GM18907 (cell line): Measurements from ENCODE around the gene KBTBD3.
A peak's percentile ranks its signal among the peaks of the same experiment; 100 is the strongest.

Experiments used
- ATAC-seq: cut with Tn5 transposase; IDR thresholded peaks from one replicate; pipeline ENCODE4 v1.9.1; 2021; ENCODE audit warnings: mild to moderate bottlenecking, moderate library complexity; ENCODE audit not compliant: unreplicated experiment

KBTBD3 gene

DNA sequence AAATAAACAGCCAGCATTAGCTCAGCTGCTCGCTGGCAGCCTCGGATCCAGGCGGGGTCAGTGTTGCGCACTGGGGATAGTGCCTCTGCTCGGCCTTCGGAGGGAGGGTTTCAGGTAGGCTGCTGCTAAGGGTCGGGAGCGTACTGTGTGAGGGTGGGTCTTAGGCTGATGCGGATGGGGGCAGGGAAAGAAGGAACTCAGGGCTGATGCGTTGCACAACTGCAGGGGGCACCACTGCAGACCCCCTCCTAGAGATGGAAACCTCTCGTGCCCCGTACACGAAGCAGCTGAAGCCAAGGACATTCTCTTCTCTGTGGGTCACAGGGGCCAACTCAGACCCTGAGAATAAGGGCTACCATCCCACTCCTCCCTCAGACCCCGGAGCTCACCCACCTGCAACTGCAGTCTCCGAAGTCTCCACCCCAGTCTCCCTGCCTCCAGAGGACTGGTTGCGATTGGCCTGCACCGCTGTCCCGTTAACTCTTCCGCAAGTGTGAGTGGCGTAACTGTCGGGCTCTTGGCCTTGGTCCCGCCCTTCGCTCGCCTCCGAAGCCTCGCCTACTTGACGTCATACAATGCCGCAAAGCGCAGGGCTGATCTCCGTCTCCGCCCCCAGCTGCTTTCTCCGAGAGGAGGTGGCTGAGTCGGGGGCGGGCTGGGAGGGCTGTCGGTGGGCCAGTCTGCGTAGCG, at the start of gene KBTBD3:
KBTBD3 (minus strand) TSS at position 429 of the 690 bp plus-strand sequence. CDS start 18,250 bp downstream, outside the sequence.
- peak; percentile 98 for ATAC-seq

DNA sequence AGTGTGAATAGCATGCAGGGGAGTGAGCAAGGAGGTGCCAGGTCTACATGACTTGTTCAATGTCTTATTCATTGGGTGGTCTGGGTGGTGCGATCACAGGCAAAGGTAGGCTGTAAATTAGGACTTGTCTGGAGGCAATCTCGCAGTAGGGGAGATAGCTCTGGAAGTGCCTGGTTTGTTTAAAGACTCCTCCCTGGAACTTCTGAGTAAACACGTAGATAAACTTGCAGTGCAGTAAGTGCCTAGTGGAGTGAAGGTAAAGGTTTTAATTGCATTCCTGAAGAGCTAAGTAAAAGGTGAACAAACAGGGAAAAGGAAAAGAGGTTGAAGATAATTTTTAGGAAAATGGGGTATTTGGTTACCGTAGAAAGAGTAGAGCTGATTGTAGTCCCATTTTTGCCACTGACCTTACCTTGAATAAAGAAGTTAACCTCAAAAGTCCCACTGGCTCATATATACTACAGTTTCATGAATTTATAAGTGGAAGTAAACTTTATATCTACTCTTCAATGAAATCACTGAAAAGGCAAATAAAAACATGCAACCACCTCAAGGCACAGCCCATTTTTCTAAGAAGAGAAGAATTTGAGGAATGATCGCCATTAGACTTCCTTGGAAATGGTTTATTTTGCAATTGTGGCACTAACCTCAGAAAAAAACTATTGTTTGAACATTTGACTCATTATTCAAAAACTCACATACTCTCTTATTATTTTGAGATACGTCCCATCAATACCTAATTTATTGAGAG, 44.6 kb upstream of the KBTBD3 start:
- no peak for ATAC-seq

DNA sequence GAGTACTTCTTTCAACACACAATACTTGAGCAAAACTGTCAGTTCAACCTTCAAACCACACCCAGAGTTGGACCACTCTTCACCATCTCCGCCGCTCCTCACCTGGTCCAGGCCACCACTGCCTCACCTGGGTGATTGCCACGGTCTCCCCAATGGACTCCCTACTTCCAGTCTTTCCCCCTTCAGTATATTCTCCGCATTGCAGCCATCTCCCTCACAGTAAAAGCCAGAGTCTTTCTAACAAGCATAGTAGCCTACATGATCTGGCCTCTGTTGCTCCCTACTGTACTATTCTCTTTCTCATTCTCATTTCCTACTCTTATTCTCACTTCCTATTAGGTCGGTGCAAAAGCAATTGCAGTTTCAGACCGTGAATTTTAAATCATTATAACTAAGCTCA, 28.8 kb upstream of the KBTBD3 start:
- ATAC-seq, result no peak

DNA sequence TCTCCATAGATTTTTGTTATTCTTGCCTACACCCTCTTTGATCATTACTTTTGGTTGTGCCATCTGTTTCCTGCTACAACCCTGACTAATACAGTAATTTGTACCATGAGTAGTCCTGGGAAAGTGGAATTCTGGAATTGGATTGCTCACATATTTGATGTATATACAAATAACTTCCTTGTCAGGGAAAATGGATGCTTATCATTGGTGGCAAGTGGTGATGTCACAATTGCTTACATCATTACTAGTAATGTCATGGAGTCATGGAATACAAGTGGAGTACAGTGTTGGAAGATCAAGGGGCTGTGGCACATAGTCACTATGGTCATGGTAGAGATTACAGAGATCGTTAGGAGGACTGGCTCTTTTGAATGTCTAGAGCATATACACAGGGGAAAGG, 24.7 kb upstream of the KBTBD3 start:
- no peak for ATAC-seq

DNA sequence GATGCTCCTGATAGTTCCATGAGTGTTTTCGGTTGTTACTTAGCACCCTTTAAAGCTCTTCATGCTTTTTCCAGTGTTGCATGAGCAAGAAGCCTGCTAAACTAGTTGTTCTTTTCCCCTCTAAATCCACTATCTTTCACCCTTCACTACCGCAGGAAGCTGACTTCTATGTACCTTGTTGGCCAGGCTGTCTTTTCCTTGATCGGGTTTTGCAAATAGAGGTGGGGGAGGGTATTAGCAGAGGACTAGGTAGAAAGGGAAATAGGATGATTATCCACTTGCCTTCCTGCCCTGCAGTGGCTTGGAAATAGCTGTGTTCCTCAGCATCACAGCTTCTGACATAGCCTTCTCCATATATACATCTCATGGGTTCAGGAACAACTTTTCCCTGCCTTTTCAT, 24.2 kb upstream of the KBTBD3 start:
- no peak for ATAC-seq

DNA sequence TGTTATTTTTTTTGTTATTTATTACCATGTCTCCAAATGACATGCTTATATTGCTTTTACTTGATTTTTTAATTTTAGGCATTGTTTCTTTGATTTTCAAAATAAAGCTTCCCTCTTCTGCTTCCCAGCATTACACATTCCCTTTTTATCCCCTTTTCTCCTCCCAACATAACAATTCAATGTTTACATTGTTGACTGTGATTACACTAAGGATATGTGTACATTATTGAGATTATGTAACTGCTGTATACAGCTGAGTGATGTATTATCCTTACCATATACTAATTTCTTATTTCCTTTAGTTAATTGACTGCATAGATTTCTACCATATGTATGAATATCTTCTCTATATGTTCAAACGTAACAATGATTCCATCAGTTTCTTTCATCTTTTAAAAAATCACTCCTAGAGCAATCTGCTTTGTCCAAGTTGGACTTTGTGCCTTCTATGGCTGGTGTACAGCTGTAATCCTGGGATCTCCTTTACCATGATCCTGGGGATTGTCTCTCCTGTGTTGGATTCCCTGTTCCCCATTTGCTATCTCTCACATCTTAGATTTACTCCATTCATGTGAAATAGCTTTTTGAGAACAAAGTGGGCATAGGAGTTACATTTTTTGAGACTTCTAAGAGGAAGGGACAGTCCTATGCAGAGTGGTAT, 21.9 kb upstream of the KBTBD3 start:
- no peak for ATAC-seq

DNA sequence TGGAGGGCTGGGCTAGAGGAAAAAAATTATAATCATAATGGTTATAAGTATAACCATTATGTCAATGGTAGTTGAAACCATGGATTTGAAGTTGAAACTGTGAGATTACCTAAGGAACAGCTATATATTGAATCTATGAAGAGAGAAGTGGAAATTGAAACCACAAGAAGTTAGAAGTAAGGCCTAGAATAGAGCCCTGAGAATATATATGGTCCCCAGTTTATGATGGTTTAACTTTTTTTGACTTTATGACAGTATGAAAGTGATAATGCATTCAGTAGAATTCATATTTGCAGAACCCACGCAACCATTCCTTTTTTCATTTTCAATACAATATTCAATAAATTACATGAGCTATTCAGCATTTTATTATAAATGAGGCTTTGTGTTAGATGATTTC, 15.3 kb upstream of the KBTBD3 start:
- ATAC-seq, result no peak

DNA sequence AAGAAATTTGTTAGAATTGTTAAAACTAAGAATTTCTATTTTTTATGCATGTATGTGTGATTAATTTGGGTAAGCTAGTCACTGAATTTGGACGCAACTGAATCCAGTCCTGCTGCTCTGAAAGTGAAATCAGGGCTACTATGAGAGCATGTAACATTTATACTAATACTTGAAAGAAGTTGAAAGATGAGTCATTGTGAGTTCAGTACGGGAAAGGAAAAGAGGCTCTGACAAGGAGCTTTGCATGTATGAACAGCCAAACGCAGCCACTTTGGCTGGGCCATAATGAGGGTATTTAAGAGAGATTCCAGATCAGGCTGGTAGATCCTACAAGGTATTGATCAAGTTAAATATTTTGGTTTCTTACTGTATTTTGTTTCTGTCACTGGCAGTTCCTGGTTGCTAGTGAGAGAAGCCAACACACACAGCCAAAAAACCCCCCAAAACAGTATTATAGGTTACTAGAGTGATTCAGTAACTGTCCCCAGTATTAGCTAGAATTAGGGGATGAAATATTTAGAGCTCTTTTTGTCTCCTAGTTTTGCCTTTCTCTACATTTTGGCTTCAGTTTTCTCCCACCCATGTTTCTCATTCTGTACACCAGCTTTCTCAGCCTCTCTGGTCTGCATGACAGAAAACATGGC, 14.5 kb upstream of the KBTBD3 start:
- ATAC-seq, result peak; percentile 98

DNA sequence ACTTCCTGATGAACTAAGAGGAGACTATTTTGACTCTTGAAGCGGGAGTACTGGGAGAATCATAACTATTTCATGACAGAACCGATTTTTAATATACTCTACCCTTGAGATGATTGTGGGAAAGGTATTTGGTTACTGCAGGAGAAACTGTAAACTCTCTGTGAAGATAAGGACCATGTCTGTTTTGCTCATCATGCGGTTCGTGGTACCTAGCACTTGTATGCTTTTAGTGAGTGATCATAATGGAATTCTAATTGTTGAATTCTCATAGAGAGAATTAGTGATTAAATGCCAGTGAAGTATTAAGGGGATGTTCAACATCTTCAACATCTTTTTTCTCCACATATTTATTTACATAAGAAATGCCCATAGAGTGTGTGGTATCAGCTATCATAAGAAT, 11.7 kb upstream of the KBTBD3 start:
- no peak for ATAC-seq

DNA sequence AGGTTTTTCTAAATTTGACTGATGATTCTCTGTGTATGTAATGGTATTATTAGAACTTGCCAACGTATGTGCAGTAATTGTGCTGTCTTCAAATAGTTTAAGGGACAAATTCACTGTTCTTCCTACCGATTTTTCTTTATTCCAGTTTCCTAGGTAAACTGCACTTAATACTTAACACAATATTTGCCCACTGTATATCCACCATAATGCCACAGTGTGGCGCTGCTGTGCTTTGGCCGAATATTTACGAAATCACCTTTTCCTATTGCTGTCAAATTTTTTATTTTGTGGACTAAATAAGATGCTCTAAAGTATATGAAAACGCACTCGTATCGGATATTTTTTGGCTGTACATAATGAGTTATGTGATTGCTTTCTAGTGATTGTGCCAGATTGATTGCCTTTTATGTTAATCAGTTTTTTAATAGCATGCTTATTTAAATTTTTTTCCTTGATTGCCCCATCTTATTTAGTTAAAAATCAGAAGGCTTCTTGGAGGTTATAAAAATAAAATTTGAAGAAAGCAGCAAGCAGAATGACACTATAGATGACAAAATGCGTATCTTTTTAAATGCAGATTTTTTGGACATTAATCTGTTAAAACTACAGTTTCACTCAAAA, 10.8 kb upstream of the KBTBD3 start:
- ATAC-seq, result no peak

GRCh38 chr11:106086850-106087249, 9.7 kb upstream of the KBTBD3 start:
- no peak for ATAC-seq

DNA sequence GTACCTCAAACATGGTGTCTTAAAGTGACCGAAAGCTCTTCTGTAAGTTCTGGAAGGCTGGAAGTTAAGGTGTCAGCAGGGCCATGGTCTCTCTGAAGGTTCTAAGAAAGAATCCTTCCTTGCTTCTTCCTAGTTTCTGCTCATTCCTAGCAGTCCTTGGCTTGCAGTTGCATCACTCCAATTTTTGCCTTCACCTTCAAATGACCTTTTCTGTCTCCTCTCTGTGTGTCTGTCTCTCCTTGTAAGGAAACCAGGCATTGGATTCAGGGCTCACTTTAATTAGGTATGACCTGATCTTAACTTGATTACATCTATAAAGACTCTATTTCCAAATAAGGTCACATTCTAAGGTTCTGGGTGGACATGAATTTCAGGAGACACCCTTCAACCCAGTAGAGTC, 9.0 kb upstream of the KBTBD3 start:
- no peak for ATAC-seq

GRCh38 chr11:106082096-106082495, 4.9 kb upstream of the KBTBD3 start:
- no peak for ATAC-seq

DNA sequence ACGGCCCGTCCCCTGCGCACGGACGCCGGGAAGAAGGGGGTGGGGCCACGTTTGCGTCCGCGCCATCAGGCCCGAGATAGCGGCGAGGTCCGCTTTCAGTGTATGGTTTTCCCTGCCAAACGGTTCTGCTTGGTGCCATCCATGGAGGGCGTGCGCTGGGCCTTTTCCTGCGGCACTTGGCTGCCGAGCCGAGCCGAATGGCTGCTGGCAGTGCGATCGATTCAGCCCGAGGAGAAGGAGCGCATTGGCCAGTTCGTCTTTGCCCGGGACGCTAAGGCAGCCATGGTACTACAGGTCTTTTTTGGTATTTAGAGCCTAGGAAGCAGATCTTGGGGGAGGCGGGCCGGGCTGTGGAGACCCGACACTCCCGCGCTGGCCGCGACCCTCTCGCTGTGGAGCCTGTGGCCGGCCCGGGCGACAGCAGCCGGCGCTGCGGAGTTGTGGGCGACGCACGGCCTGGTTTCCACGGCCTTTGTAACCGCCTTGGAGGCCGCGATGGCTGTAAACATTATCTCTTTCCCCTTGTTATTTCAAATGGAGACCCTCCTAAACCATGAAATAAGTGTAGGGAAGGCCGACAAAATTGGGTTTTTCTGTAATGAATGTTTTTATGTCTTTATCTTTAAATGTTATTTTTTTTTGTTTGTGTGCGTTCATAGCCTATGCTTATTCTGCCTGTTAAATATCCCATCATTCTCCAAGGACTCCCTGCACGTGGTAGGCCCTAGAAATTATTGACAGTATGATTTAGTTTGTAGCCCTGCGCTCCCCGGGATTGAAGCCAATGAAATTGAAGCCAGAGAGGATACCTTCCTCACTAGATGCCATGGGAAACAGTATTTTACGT, 685 bp upstream of the KBTBD3 start, which contains the start of gene AASDHPPT:
AASDHPPT (plus strand) TSS at position 54 of the 847 bp plus-strand sequence; CDS start at position 103, 49 bp downstream.
- ATAC-seq, result peak; percentile 32

DNA sequence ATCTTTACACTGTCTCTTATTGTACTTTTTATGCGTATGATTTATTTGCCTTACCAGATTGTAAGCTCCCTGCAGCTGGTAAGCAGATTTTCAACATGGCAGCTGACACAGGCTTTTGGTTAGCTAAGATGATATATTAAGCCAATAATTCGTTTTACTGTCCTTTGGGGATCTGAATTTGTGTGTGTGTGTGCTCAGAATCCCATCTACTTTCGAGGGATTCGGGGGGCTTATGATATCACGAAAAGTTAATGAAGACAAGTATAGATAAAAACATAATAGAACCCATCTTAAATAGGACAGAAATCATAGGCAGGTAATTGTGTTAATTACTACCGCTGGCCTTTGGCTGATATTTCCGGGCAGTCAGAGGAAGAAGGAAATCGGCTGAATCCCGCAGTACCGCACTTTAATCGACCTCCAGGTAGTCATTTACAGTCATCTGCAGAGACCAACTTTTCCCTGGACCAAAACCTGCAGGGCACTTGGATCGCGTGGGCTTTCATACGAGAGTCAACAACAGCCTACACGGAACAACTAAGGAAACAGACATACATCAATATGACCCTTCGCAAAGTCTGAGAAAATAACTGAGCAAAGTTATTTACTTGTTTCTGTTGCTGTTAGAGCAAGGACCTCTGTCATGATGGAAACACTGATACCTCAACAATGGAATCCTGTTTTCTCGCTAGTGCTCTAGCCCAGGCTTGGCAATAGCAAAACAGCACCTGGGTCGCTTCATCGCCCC, 802 bp downstream of the KBTBD3 start:
- ATAC-seq, result peak; percentile 0

DNA sequence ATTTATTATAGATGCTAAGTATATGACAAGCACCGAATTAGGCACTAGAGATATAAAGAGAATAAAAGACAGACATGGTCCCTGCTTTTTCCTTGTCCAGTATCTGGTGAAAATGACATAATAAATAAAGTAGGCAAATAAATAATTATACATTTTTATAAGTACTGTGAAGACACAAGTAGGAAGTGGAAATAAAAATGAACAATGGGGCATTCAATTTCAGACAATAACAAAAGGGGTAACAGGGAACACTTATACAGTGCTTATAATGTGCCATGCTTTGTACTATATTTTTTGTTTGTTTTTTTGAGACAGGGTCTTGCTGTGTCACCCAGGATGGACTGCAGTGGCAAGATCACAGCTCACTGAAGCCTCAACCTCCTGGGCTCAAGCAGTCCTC, 4.3 kb downstream of the KBTBD3 start:
- no peak for ATAC-seq

- ATAC-seq, result no peak
Observed at GRCh38 chr11:106070606-106071005, 6.5 kb downstream of the KBTBD3 start.

DNA sequence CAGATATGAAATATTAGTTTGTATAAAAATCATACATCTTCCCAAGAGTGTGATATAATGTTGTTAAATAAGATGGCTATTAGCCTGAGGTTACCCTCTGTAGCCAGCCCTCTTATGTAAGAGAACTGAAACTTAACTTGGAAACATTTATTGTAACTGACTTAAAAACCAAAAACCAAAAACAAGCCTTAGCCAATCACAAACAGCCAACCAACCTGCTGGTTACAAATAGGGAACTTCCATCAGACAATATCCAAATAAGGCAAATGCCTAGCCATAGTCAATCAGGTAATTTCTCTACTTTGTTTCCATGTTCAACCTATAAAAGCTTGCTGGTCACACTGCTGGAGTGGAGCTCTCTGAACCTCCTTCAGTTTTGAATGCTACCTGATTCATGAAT, 14.1 kb downstream of the KBTBD3 start:
- ATAC-seq, result peak; percentile 65
